Bone marrow (tissue), 2 donors: Measurements from ENCODE around the gene PTCH2.
"Not testable (repeated sequence)": the region's sequence is repeated elsewhere in the genome, so short reads cannot be mapped to it uniquely, and the experiment has no call there.

Experiments used
- DNase-seq, 2 donors: peaks; one replicate each; lab custom pipeline; 2025; lab: John Stamatoyannopoulos, UW

Gene PTCH2

GRCh38 chr1:44819196-44819607 is 23.9 kb downstream of the PTCH2 start:
- no peak for DNase-seq

- DNase-seq: no peak
Observed at GRCh38 chr1:44817771-44818495, 25.1 kb downstream of the PTCH2 start.

GRCh38 chr1:44817307-44817706 is 25.7 kb downstream of the PTCH2 start:
- DNase-seq: no peak

GRCh38 chr1:44815926-44816325 is 27.1 kb downstream of the PTCH2 start:
- DNase-seq: not testable (repeated sequence)

- no peak for DNase-seq
Observed at GRCh38 chr1:44812822-44813543, 30.1 kb downstream of the PTCH2 start.

GRCh38 chr1:44811234-44811633 is 31.8 kb downstream of the PTCH2 start:
- DNase-seq: no peak

- not testable (repeated sequence) for DNase-seq
Observed at GRCh38 chr1:44810762-44811105, 32.3 kb downstream of the PTCH2 start.

- DNase-seq: no peak
Observed at GRCh38 chr1:44810101-44810761, 32.8 kb downstream of the PTCH2 start.

GRCh38 chr1:44808938-44809917 is 33.8 kb downstream of the PTCH2 start:
- peak; percentile 48 to 86 for DNase-seq

GRCh38 chr1:44808063-44808937 is 34.8 kb downstream of the PTCH2 start, which contains the start of gene BTBD19:
BTBD19 (plus strand) TSS chr1:44808523; CDS start chr1:44808821, 298 bp downstream.
- peak in 1 of 2 donors; percentile 61 for DNase-seq

- peak; percentile 98 to 100 for DNase-seq
Observed at GRCh38 chr1:44807364-44808062, 35.5 kb downstream of the PTCH2 start.

- no peak for DNase-seq
Observed at GRCh38 chr1:44806704-44807363, 36.2 kb downstream of the PTCH2 start, which contains the start of gene DYNLT4. DYNLT4 (minus strand) TSS chr1:44807351; CDS start chr1:44806668, 683 bp downstream.

- no peak for DNase-seq
Observed at GRCh38 chr1:44806025-44806703, 36.9 kb downstream of the PTCH2 start.

- DNase-seq: no peak
Observed at GRCh38 chr1:44805311-44806024, 37.6 kb downstream of the PTCH2 start.

- DNase-seq: no peak
Observed at GRCh38 chr1:44803312-44804095, 39.5 kb downstream of the PTCH2 start.

- DNase-seq: no peak
Observed at GRCh38 chr1:44803062-44803311, 40.1 kb downstream of the PTCH2 start.

- DNase-seq: no peak
Observed at GRCh38 chr1:44802306-44803061, 40.6 kb downstream of the PTCH2 start.
